Measurements from ENCODE around the gene DPYD.

DNA sequence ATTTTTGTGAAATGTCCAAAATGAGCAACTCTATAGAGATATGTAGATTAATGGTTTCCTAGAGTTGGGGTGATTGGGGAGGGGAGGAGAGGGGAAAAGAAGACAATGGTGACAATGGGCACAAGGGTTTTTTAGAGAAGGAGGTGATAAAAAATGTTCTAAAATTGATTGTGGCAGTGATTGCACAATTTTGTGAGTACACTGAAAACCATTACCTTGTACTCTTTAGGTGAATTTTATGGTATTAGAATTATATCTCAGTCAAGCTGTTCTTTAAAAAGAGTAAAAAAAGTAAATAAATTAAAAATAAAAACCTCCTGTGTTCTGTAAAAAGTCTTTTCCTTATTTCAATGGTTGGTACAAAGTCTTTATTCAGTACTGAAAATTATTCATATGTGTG is 869.0 kb downstream of the DPYD start:
- TF ChIP-seq, protein P1, sequence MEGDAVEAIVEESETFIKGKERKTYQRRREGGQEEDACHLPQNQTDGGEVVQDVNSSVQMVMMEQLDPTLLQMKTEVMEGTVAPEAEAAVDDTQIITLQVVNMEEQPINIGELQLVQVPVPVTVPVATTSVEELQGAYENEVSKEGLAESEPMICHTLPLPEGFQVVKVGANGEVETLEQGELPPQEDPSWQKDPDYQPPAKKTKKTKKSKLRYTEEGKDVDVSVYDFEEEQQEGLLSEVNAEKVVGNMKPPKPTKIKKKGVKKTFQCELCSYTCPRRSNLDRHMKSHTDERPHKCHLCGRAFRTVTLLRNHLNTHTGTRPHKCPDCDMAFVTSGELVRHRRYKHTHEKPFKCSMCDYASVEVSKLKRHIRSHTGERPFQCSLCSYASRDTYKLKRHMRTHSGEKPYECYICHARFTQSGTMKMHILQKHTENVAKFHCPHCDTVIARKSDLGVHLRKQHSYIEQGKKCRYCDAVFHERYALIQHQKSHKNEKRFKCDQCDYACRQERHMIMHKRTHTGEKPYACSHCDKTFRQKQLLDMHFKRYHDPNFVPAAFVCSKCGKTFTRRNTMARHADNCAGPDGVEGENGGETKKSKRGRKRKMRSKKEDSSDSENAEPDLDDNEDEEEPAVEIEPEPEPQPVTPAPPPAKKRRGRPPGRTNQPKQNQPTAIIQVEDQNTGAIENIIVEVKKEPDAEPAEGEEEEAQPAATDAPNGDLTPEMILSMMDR (IDR thresholded peaks at IDR 0.05): no peak
- TF ChIP-seq EP300 (IDR thresholded peaks at IDR 0.05): no peak
- no peak for TF ChIP-seq POLR2A (IDR thresholded peaks at IDR 0.05)

Data from tibial nerve (tissue), 4 donors.